Measurements from ENCODE around the gene CTH.

DNA sequence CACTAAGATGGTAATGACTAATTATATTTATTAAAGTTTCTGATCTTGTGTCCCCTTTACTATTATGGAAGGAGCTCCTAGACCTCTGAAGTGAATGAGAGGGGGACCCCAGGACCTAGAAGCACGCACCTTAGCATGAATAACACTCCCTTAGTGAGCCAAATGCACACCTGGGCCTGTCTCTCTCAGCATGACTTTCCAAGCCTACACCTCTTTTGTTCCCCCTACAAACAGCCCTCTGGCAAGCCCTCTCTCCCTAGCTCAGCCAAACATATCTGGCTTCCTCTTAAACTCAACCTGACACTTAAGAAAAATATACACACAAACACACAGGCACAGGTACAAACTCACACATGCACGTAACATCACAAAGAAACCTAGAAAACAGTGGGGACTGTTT, 7.3 kb upstream of the CTH start:
- TF ChIP-seq, protein P1, sequence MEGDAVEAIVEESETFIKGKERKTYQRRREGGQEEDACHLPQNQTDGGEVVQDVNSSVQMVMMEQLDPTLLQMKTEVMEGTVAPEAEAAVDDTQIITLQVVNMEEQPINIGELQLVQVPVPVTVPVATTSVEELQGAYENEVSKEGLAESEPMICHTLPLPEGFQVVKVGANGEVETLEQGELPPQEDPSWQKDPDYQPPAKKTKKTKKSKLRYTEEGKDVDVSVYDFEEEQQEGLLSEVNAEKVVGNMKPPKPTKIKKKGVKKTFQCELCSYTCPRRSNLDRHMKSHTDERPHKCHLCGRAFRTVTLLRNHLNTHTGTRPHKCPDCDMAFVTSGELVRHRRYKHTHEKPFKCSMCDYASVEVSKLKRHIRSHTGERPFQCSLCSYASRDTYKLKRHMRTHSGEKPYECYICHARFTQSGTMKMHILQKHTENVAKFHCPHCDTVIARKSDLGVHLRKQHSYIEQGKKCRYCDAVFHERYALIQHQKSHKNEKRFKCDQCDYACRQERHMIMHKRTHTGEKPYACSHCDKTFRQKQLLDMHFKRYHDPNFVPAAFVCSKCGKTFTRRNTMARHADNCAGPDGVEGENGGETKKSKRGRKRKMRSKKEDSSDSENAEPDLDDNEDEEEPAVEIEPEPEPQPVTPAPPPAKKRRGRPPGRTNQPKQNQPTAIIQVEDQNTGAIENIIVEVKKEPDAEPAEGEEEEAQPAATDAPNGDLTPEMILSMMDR (conservative IDR thresholded peaks at IDR 0.05; ENCODE audit: low read depth, low read length) = no peak
- no peak for TF ChIP-seq EZH2phosphoT487 (IDR thresholded peaks at IDR 0.05; ENCODE audit: borderline replicate concordance, low read length)
- no peak for TF ChIP-seq EZH2 (IDR thresholded peaks at IDR 0.05; ENCODE audit: low read length, unreplicated experiment)

Data from PC-3 (cell line).